SK-N-SH (cell line): ENCODE results near the gene BBIP1. TPM values are rescaled to one million over a fixed set of nuclear protein-coding genes. Genes with fewer than 3 reads are reported as not detected.

Source experiments
- CTCF ChIA-PET: fragments of 300-600, 350-600 bp; formaldehyde crosslinking; extraction: SDS; loops from one replicate; lab custom pipeline; 2021; lab: Yijun Ruan, JAX
- POLR2A ChIA-PET: fragments of 350-600 bp; sonication (Branson Sonifier 250); formaldehyde crosslinking; extraction: SDS; loops from one replicate; lab custom pipeline; 2020; ENCODE audit warnings: antibody characterized with exemption, inconsistent platforms; lab: Yijun Ruan, JAX
- DNase-seq: peaks from one replicate; pipeline ENCODE4 v3.0.0; 2012
- H2AFZ ChIP-seq: fragments of 200-600 bp; sonication (generic); 2 replicates; pipeline ENCODE4 v1.8.1; 2016; ENCODE audit warnings: antibody characterized with exemption, mild to moderate bottlenecking, low read depth
- H3F3A ChIP-seq: fragments of 200-600 bp; sonication (generic); replicated peaks from 2 replicates; pipeline ENCODE3; 2016; ENCODE audit warnings: antibody characterized with exemption, mild to moderate bottlenecking; ENCODE audit not compliant: insufficient read depth
- H3K27ac ChIP-seq, 2 experiments: fragments of 200-500 bp in 1 of 2; fragments of 200-600 bp in 1 of 2; sonication (Bioruptor generic) in 1 of 2; sonication (generic), shearing (Covaris generic) in 1 of 2; 2 replicates each; pipeline versions ENCODE4 v1.5.1 to v1.6.1; 2014 to 2016; ENCODE audit warnings: low read depth in 2 of 2, inconsistent platforms in 1 of 2, low read length in 1 of 2, mild to moderate bottlenecking in 1 of 2, mixed read lengths in 1 of 2
- H3K27me3 ChIP-seq: fragments of 200-600 bp; sonication (generic), shearing (Covaris generic); 2 replicates; pipeline ENCODE4 v1.6.1; 2016; ENCODE audit warnings: mixed run types; ENCODE audit not compliant: insufficient read depth
- H3K36me3 ChIP-seq, 2 experiments: fragments of 200-500 bp in 1 of 2; fragments of 200-600 bp in 1 of 2; sonication (Bioruptor generic) in 1 of 2; sonication (generic) in 1 of 2; replicated peaks in 1 of 2; 2 replicates each; pipeline versions ENCODE3 to v1.5.1; 2014 to 2016; ENCODE audit warnings: low read length in 1 of 2, mild to moderate bottlenecking in 1 of 2; ENCODE audit not compliant: insufficient read depth in 2 of 2, control insufficient read depth in 1 of 2
- H3K4me1 ChIP-seq, 2 experiments: fragments of 200-500 bp in 1 of 2; fragments of 200-600 bp in 1 of 2; sonication (Bioruptor generic) in 1 of 2; sonication (generic), shearing (Covaris generic) in 1 of 2; 2 replicates each; pipeline versions ENCODE4 v1.5.1 to v1.6.1; 2014 to 2016; ENCODE audit warnings: low read depth in 1 of 2, low read length in 1 of 2, mixed run types in 1 of 2; ENCODE audit not compliant: insufficient read depth in 2 of 2, control insufficient read depth in 1 of 2
- H3K4me2 ChIP-seq: fragments of 200-600 bp; sonication (generic), shearing (Covaris generic); 2 replicates; pipeline ENCODE4 v1.6.1; 2017; ENCODE audit warnings: mixed run types
- H3K4me3 ChIP-seq, 2 experiments: fragments of 200-500 bp in 1 of 2; fragments of 200-600 bp in 1 of 2; sonication (Bioruptor generic) in 1 of 2; sonication (generic), shearing (Covaris generic) in 1 of 2; 2 replicates each; pipeline versions ENCODE4 v1.5.1 to v1.8.1; 2014 to 2016; ENCODE audit warnings: low read depth in 2 of 2, inconsistent platforms in 1 of 2, low read length in 1 of 2, mild to moderate bottlenecking in 1 of 2, mixed read lengths in 1 of 2, moderate library complexity in 1 of 2
- H3K79me2 ChIP-seq: fragments of 200-600 bp; sonication (generic); 2 replicates; pipeline ENCODE4 v1.8.1; 2017; ENCODE audit warnings: mild to moderate bottlenecking; ENCODE audit not compliant: insufficient read depth
- H3K9ac ChIP-seq: fragments of 200-600 bp; sonication (generic); 2 replicates; pipeline ENCODE4 v1.6.1; 2017; ENCODE audit warnings: mixed run types
- H3K9me2 ChIP-seq: fragments of 200-600 bp; sonication (generic); 2 replicates; pipeline ENCODE4 v1.6.1; 2017; ENCODE audit warnings: mixed run types
- H3K9me3 ChIP-seq: fragments of 200-600 bp; sonication (generic); 2 replicates; pipeline ENCODE4 v1.6.1; 2017; ENCODE audit warnings: mixed run types, mild to moderate bottlenecking, moderate library complexity
- H4K20me1 ChIP-seq: fragments of 200-600 bp; sonication (generic); 2 replicates; pipeline ENCODE4 v1.6.1; 2017; ENCODE audit warnings: mild to moderate bottlenecking, mixed run types; ENCODE audit not compliant: insufficient read depth
- CHD2 ChIP-seq: fragments of 150-350 bp; IDR thresholded peaks from 2 replicates; pipeline ENCODE4 v1.6.1; 2018; ENCODE audit warnings: low read length; ENCODE audit not compliant: partially characterized antibody
- ELF1 ChIP-seq: IDR thresholded peaks from 2 replicates; pipeline ENCODE4 v1.4.0; 2012
- FOSL2 ChIP-seq: IDR thresholded peaks from 2 replicates; pipeline ENCODE4 v1.4.0; 2012; ENCODE audit warnings: low read depth, mild to moderate bottlenecking, moderate library complexity, borderline replicate concordance
- FOXM1 ChIP-seq: IDR thresholded peaks from 2 replicates; pipeline ENCODE4 v1.4.0; 2012; ENCODE audit warnings: low read depth, mild to moderate bottlenecking
- GATA2 ChIP-seq: sonication (generic); formaldehyde crosslinking; IDR thresholded peaks from 2 replicates; pipeline ENCODE4 v1.5.0; 2020; ENCODE audit warnings: mild to moderate bottlenecking, missing genetic modification reagents
- NFIC ChIP-seq: IDR thresholded peaks from 2 replicates; pipeline ENCODE4 v1.4.0; 2012; ENCODE audit warnings: borderline replicate concordance
- POLR2AphosphoS5 ChIP-seq: IDR thresholded peaks from 2 replicates; pipeline ENCODE4 v1.6.1; 2012; ENCODE audit warnings: low read depth, low read length
- RAD21 ChIP-seq: IDR thresholded peaks from 2 replicates; pipeline ENCODE4 v1.6.1; 2012; ENCODE audit warnings: mild to moderate bottlenecking, low read length
- RCOR1 ChIP-seq: fragments of 150-350 bp; IDR thresholded peaks from 2 replicates; pipeline ENCODE4 v1.6.1; 2017; ENCODE audit warnings: antibody characterized with exemption, low read length
- RFX5 ChIP-seq: IDR thresholded peaks from 2 replicates; pipeline ENCODE4 v1.6.1; 2012; ENCODE audit warnings: mild to moderate bottlenecking, improper control_type of control experiment, low read length
- SIN3A ChIP-seq: IDR thresholded peaks from 2 replicates; pipeline ENCODE4 v1.6.1; 2012; ENCODE audit warnings: low read depth, mild to moderate bottlenecking, low read length, moderate library complexity, borderline replicate concordance
- TAF1 ChIP-seq: IDR thresholded peaks from 2 replicates; pipeline ENCODE4 v1.6.1; 2012; ENCODE audit warnings: low read depth, mild to moderate bottlenecking, low read length, moderate library complexity, borderline replicate concordance
- TCF12 ChIP-seq: IDR thresholded peaks from 2 replicates; pipeline ENCODE4 v1.4.0; 2012
- TEAD4 ChIP-seq: IDR thresholded peaks from 2 replicates; pipeline ENCODE4 v1.4.0; 2012; ENCODE audit warnings: mild to moderate bottlenecking, borderline replicate concordance; ENCODE audit not compliant: insufficient read depth
- WGBS: methylation state at CpG from one replicate; pipeline ENCODE4 v1.1.6; 2017; ENCODE audit warnings: low lambda C conversion rate; 5-methylcytosine and 5-hydroxymethylcytosine counted together
- polyA plus RNA-seq, 3 experiments: library from polyadenylated mRNA; depleted of rRNA; stranded (reverse); fragments of >200 nt; gene quantifications; 2 replicates each; pipeline ENCODE4 v1.2.3, GENCODE V29; 2012
- TF ChIP-seq, protein P1 (sequence below): fragments of 150-350 bp; IDR thresholded peaks from 2 replicates; pipeline ENCODE4 v1.6.1; 2017; ENCODE audit warnings: antibody characterized with exemption, low read length, low read depth, borderline replicate concordance
- TF ChIP-seq, protein P2 (sequence below): fragments of 150-350 bp; IDR thresholded peaks from 2 replicates; pipeline ENCODE4 v1.6.1; 2016; ENCODE audit warnings: mild to moderate bottlenecking, low read depth, low read length
- TF ChIP-seq, protein P3 (sequence below): IDR thresholded peaks from 2 replicates; pipeline ENCODE4 v1.4.0; 2012; ENCODE audit warnings: low read depth, borderline replicate concordance
- TF ChIP-seq, protein P4 (sequence below): IDR thresholded peaks from 2 replicates; pipeline ENCODE4 v1.4.0; 2012; ENCODE audit warnings: low read depth
- TF ChIP-seq, protein P5 (sequence below): IDR thresholded peaks from 2 replicates; pipeline ENCODE4 v1.4.0; 2012; ENCODE audit warnings: low read depth, borderline replicate concordance

Gene BBIP1
- polyA plus RNA-seq, 1 of the 3 experiments (the other 2 are of a cell fraction), result 16.2 TPM

DNA sequence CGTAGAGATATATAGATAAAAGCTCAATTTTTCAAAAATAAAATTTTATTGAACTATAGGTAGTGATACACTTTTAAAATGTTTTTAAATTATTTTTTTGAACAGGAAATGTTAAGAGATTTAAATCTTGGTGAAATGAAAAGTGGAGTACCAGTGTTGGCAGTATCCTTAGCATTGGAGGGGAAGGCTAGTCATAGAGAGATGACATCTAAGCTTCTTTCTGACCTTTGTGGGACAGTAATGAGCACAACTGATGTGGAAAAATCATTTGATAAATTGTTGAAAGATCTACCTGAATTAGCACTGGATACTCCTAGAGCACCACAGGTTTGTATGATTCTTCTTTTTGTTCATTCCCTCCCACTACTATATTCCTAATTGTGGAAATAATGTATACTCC, 31.4 kb downstream of the BBIP1 start:
- ChIA-PET POLR2A (no interaction called here), CTCF (interaction anchor here (1.1 to 1.7 kb wide), 7 partner anchors 9 to 277 kb away, joined by 3 to 5 read pairs (median 4); no protein-coding TSS in a partner anchor)
- no peak overlapping the region for H3K4me3 ChIP-seq
- H3K79me2 ChIP-seq, result no peaks in the 10 kb centered on the region
- no peak for DNase-seq
- no peaks in the 10 kb centered on the region for H4K20me1 ChIP-seq
- H3K27me3 ChIP-seq, result no peaks in the 10 kb centered on the region
- peaks cover 4% of the 10 kb centered on the region for H3F3A ChIP-seq
- H3K9me2 ChIP-seq, result no peaks in the 10 kb centered on the region
- WGBS, result 100% methylated on average over 1 of the region's 1 CpG
- no peak overlapping the region for H2AFZ ChIP-seq
- no peak overlapping the region; a peak in 1 of 4 replicates for H3K27ac ChIP-seq
- H3K4me2 ChIP-seq, result no peak overlapping the region
- no peaks in the 10 kb centered on the region for H3K9me3 ChIP-seq
- H3K36me3 ChIP-seq, result peaks cover 62 to 82% of the 10 kb centered on the region in 2 experiments
- TF ChIP-seq, protein P1, sequence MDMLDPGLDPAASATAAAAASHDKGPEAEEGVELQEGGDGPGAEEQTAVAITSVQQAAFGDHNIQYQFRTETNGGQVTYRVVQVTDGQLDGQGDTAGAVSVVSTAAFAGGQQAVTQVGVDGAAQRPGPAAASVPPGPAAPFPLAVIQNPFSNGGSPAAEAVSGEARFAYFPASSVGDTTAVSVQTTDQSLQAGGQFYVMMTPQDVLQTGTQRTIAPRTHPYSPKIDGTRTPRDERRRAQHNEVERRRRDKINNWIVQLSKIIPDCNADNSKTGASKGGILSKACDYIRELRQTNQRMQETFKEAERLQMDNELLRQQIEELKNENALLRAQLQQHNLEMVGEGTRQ, result no peak
- TF ChIP-seq FOXM1 (no peak), RCOR1 (no peak), NFIC (no peak), RAD21 (no peak), FOSL2 (no peak), RFX5 (no peak), POLR2AphosphoS5 (no peak), TAF1 (no peak), ELF1 (no peak), GATA2 (no peak), TCF12 (no peak), CHD2 (no peak), TEAD4 (no peak), SIN3A (no peak)
- TF ChIP-seq, protein P2, sequence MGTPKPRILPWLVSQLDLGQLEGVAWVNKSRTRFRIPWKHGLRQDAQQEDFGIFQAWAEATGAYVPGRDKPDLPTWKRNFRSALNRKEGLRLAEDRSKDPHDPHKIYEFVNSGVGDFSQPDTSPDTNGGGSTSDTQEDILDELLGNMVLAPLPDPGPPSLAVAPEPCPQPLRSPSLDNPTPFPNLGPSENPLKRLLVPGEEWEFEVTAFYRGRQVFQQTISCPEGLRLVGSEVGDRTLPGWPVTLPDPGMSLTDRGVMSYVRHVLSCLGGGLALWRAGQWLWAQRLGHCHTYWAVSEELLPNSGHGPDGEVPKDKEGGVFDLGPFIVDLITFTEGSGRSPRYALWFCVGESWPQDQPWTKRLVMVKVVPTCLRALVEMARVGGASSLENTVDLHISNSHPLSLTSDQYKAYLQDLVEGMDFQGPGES, result no peak
- TF ChIP-seq, protein P3, sequence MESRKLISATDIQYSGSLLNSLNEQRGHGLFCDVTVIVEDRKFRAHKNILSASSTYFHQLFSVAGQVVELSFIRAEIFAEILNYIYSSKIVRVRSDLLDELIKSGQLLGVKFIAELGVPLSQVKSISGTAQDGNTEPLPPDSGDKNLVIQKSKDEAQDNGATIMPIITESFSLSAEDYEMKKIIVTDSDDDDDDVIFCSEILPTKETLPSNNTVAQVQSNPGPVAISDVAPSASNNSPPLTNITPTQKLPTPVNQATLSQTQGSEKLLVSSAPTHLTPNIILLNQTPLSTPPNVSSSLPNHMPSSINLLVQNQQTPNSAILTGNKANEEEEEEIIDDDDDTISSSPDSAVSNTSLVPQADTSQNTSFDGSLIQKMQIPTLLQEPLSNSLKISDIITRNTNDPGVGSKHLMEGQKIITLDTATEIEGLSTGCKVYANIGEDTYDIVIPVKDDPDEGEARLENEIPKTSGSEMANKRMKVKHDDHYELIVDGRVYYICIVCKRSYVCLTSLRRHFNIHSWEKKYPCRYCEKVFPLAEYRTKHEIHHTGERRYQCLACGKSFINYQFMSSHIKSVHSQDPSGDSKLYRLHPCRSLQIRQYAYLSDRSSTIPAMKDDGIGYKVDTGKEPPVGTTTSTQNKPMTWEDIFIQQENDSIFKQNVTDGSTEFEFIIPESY, result no peak
- TF ChIP-seq, protein P4, sequence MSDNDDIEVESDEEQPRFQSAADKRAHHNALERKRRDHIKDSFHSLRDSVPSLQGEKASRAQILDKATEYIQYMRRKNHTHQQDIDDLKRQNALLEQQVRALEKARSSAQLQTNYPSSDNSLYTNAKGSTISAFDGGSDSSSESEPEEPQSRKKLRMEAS, result no peak
- TF ChIP-seq, protein P5, sequence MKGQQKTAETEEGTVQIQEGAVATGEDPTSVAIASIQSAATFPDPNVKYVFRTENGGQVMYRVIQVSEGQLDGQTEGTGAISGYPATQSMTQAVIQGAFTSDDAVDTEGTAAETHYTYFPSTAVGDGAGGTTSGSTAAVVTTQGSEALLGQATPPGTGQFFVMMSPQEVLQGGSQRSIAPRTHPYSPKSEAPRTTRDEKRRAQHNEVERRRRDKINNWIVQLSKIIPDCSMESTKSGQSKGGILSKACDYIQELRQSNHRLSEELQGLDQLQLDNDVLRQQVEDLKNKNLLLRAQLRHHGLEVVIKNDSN, result no peak
- H3K9ac ChIP-seq, result no peak overlapping the region
- H3K4me1 ChIP-seq, result no peaks in the 10 kb centered on the region; a peak in 1 of 4 replicates
